HEK293 (cell line): Measurements from ENCODE around the gene GLOD4.

Experiments used
- BCL11A ChIP-seq: fragments of 450-650 bp; formaldehyde crosslinking; IDR thresholded peaks from 2 replicates; pipeline ENCODE4 v1.5.1; 2016; ENCODE audit warnings: low read depth, missing biosample characterization, missing genetic modification characterization
- HOXC10 ChIP-seq: sonication (generic); formaldehyde crosslinking; IDR thresholded peaks from 2 replicates; pipeline ENCODE4 v1.8.1; 2023; ENCODE audit warnings: mild to moderate bottlenecking, missing genetic modification reagents
- HOXD13 ChIP-seq: sonication (generic); formaldehyde crosslinking; IDR thresholded peaks from 2 replicates; pipeline ENCODE4 v1.8.0; 2022; ENCODE audit warnings: missing genetic modification reagents, borderline replicate concordance
- KLF16 ChIP-seq: fragments of 450-650 bp; formaldehyde crosslinking; IDR thresholded peaks from 2 replicates; pipeline ENCODE4 v1.5.1; 2017; ENCODE audit warnings: missing biosample characterization, missing genetic modification characterization
- MEIS1 ChIP-seq: sonication (generic); formaldehyde crosslinking; IDR thresholded peaks from 2 replicates; pipeline ENCODE4 v1.8.1; 2022; ENCODE audit warnings: missing genetic modification reagents, mild to moderate bottlenecking, borderline replicate concordance
- MZF1 ChIP-seq: fragments of 450-650 bp; formaldehyde crosslinking; IDR thresholded peaks from 2 replicates; pipeline ENCODE4 v1.5.1; 2017; ENCODE audit warnings: missing biosample characterization, missing genetic modification characterization, borderline replicate concordance
- PRDM1 ChIP-seq: fragments of 450-650 bp; formaldehyde crosslinking; IDR thresholded peaks from 2 replicates; pipeline ENCODE4; 2016; ENCODE audit warnings: missing biosample characterization, missing genetic modification characterization
- RBAK ChIP-seq: fragments of 450-650 bp; formaldehyde crosslinking; IDR thresholded peaks from 2 replicates; pipeline ENCODE4 v1.5.1; 2016; ENCODE audit warnings: missing biosample characterization, missing genetic modification characterization
- TCF7L2 ChIP-seq: IDR thresholded peaks from 2 replicates; pipeline ENCODE4 v1.6.1; 2011; ENCODE audit warnings: low read depth, mild to moderate bottlenecking, inconsistent platforms, low read length, moderate library complexity, borderline replicate concordance
- TSHZ1 ChIP-seq: fragments of 450-650 bp; formaldehyde crosslinking; IDR thresholded peaks from 2 replicates; pipeline ENCODE4 v1.5.1; 2016; ENCODE audit warnings: missing biosample characterization, missing genetic modification characterization, borderline replicate concordance
- ZBTB20 ChIP-seq: fragments of 450-650 bp; formaldehyde crosslinking; IDR thresholded peaks from 2 replicates; pipeline ENCODE4 v1.5.1; 2016; ENCODE audit warnings: missing biosample characterization, missing genetic modification characterization
- ZEB2 ChIP-seq: fragments of 450-650 bp; formaldehyde crosslinking; IDR thresholded peaks from 2 replicates; pipeline ENCODE4 v1.5.1; 2016; ENCODE audit warnings: missing biosample characterization, missing genetic modification characterization
- ZFP37 ChIP-seq: fragments of 450-650 bp; formaldehyde crosslinking; IDR thresholded peaks from 2 replicates; pipeline ENCODE4 v1.5.1; 2016; ENCODE audit warnings: missing biosample characterization, missing genetic modification characterization
- ZFP41 ChIP-seq: fragments of 450-650 bp; formaldehyde crosslinking; IDR thresholded peaks from 2 replicates; pipeline ENCODE4 v1.5.1; 2016; ENCODE audit warnings: missing biosample characterization, missing genetic modification characterization, borderline replicate concordance
- ZNF132 ChIP-seq: fragments of 450-650 bp; formaldehyde crosslinking; IDR thresholded peaks from 2 replicates; pipeline ENCODE4 v1.5.1; 2017; ENCODE audit warnings: missing biosample characterization, missing genetic modification characterization, borderline replicate concordance
- ZNF174 ChIP-seq: fragments of 450-650 bp; formaldehyde crosslinking; IDR thresholded peaks from 2 replicates; pipeline ENCODE4 v1.5.0; 2017; ENCODE audit warnings: missing biosample characterization, mild to moderate bottlenecking, missing genetic modification characterization
- ZNF18 ChIP-seq: fragments of 450-650 bp; formaldehyde crosslinking; IDR thresholded peaks from 2 replicates; pipeline ENCODE4 v1.5.1; 2016; ENCODE audit warnings: missing biosample characterization, missing genetic modification characterization
- ZNF274 ChIP-seq, 2 experiments: fragments of 200-500 bp in 1 of 2; fragments of 450-650 bp in 1 of 2; sonication (Bioruptor generic) in 1 of 2; formaldehyde crosslinking in 1 of 2; IDR thresholded peaks; 2 replicates each; pipeline versions ENCODE4 v1.5.1 to v1.6.1; 2014 to 2016; ENCODE audit warnings: borderline replicate concordance in 1 of 2, inconsistent platforms in 1 of 2, low read length in 1 of 2, missing biosample characterization in 1 of 2, missing genetic modification characterization in 1 of 2
- ZNF280C ChIP-seq: fragments of 450-650 bp; formaldehyde crosslinking; IDR thresholded peaks from 2 replicates; pipeline ENCODE4 v1.5.1; 2016; ENCODE audit warnings: missing biosample characterization, missing genetic modification characterization
- ZNF394 ChIP-seq: fragments of 450-650 bp; formaldehyde crosslinking; IDR thresholded peaks from 2 replicates; pipeline ENCODE4 v1.5.1; 2016; ENCODE audit warnings: missing biosample characterization, missing genetic modification characterization, mild to moderate bottlenecking, moderate library complexity, borderline replicate concordance
- ZNF518A ChIP-seq: fragments of 450-650 bp; formaldehyde crosslinking; conservative IDR thresholded peaks from 2 replicates; pipeline ENCODE4 v1.5.1; 2016; ENCODE audit warnings: low read depth, missing biosample characterization, missing genetic modification characterization
- ZNF521 ChIP-seq: fragments of 450-650 bp; formaldehyde crosslinking; IDR thresholded peaks from 2 replicates; pipeline ENCODE4 v1.5.1; 2017; ENCODE audit warnings: missing biosample characterization, mild to moderate bottlenecking, missing genetic modification characterization
- ZNF544 ChIP-seq: fragments of 450-650 bp; formaldehyde crosslinking; IDR thresholded peaks from 2 replicates; pipeline ENCODE4 v1.5.0; 2017; ENCODE audit warnings: missing biosample characterization, missing genetic modification characterization
- ZNF610 ChIP-seq: fragments of 450-650 bp; formaldehyde crosslinking; IDR thresholded peaks from 2 replicates; pipeline ENCODE4 v1.5.1; 2016; ENCODE audit warnings: missing biosample characterization, missing genetic modification characterization, borderline replicate concordance
- ZNF626 ChIP-seq: fragments of 450-650 bp; sonication (Bioruptor Pico); formaldehyde crosslinking; IDR thresholded peaks from 2 replicates; pipeline ENCODE4 v1.5.1; 2018; ENCODE audit warnings: missing biosample characterization, missing genetic modification characterization, inconsistent platforms
- ZSCAN23 ChIP-seq: fragments of 450-650 bp; formaldehyde crosslinking; IDR thresholded peaks from 2 replicates; pipeline ENCODE4 v1.5.1; 2016; ENCODE audit warnings: missing biosample characterization, missing genetic modification characterization

GLOD4 gene

GRCh38 chr17:781805-782731, at the start of gene GLOD4, which contains the start of gene MRM3 (continued):
- no peak for TF ChIP-seq ZNF274 (IDR thresholded peaks at IDR 0.05; ENCODE audit: low read length)
- TF ChIP-seq ZNF274 (tag by site-specific recombination; IDR thresholded peaks at IDR 0.05; ENCODE audit: borderline replicate concordance): no peak
- TF ChIP-seq ZFP41 (tag by site-specific recombination): no peak
- no peak for TF ChIP-seq PRDM1 (tag by site-specific recombination)
- peak; percentile 91 for TF ChIP-seq ZEB2
- TF ChIP-seq ZNF394: peak; percentile 74; the same call in 1 of the 2 replicates
- TF ChIP-seq ZNF610 (tag by site-specific recombination): 0 out of 2 replicates have a peak, but pooled peaks have one; percentile 15
- TF ChIP-seq TCF7L2: no peak
- TF ChIP-seq HOXD13 (CRISPR knock-in tag): 0 out of 2 replicates have a peak, but pooled peaks have one; percentile 8
- TF ChIP-seq ZFP37 (tag by site-specific recombination): peak; percentile 96
- no peak; the same call in 1 of the 2 replicates for TF ChIP-seq ZNF18 (tag by site-specific recombination)
- no peak for TF ChIP-seq ZNF280C (tag by site-specific recombination)
- no peak for TF ChIP-seq ZNF518A (tag by site-specific recombination)
- TF ChIP-seq ZSCAN23 (tag by site-specific recombination): peak; percentile 81
- no peak for TF ChIP-seq MEIS1 (CRISPR knock-in tag)
- 0 out of 2 replicates have a peak, but pooled peaks have one; percentile 6 for TF ChIP-seq TSHZ1 (tag by site-specific recombination)
- TF ChIP-seq BCL11A: no peak
- TF ChIP-seq HOXC10: no peak
- no peak for TF ChIP-seq MZF1 (tag by site-specific recombination)
- no peak for TF ChIP-seq ZNF626 (tag by site-specific recombination)
- TF ChIP-seq KLF16 (tag by site-specific recombination): peak; percentile 94
- TF ChIP-seq ZNF174 (tag by site-specific recombination): no peak
- peak; percentile 80 for TF ChIP-seq ZBTB20 (tag by site-specific recombination)
- no peak for TF ChIP-seq RBAK (tag by site-specific recombination)
- TF ChIP-seq ZNF544 (tag by site-specific recombination): no peak
- TF ChIP-seq ZNF521 (tag by site-specific recombination): no peak
- TF ChIP-seq ZNF132: no peak
